Fibroblast of lung (primary cell): Measurements from ENCODE around the gene YIPF3. TPM values are rescaled to one million over a fixed set of nuclear protein-coding genes. Genes with fewer than 3 reads are reported as not detected.

ENCODE experiments used
- DNase-seq, 2 donors: peaks; one replicate each; pipeline versions ENCODE4 v3.0.0 to v3.0.0-alpha.2; 2010; ENCODE audit warnings: low read depth in 2 of 2
- H2AFZ ChIP-seq: 2 replicates; pipeline ENCODE4 v1.5.1; 2012; ENCODE audit warnings: low read length, control low read depth, inconsistent platforms
- H3K27ac ChIP-seq: 2 replicates; pipeline ENCODE4 v1.5.1; 2011; ENCODE audit warnings: low read length, control low read depth; ENCODE audit not compliant: insufficient read depth
- H3K27me3 ChIP-seq: 2 replicates; pipeline ENCODE4 v1.5.1; 2011; ENCODE audit warnings: mild to moderate bottlenecking, low read length; ENCODE audit not compliant: control insufficient read depth, insufficient read depth
- H3K36me3 ChIP-seq: 2 replicates; pipeline ENCODE4 v1.5.1; 2011; ENCODE audit warnings: low read length; ENCODE audit not compliant: control insufficient read depth, insufficient read depth
- H3K4me1 ChIP-seq: 2 replicates; pipeline ENCODE4 v1.5.1; 2011; ENCODE audit warnings: low read length; ENCODE audit not compliant: control insufficient read depth, insufficient read depth; ENCODE audit errors: extremely low read depth
- H3K4me2 ChIP-seq: 2 replicates; pipeline ENCODE4 v1.5.1; 2011; ENCODE audit warnings: low read length, control low read depth; ENCODE audit not compliant: insufficient read depth; ENCODE audit errors: extremely low read depth
- H3K4me3 ChIP-seq, 4 experiments: fragments of 200-600 bp in 1 of 4; sonication (generic) in 1 of 4; replicated peaks in 1 of 4; 2 replicates each; pipeline ENCODE4 v1.5.1; 2011 to 2016; ENCODE audit warnings: low read length in 4 of 4, low read depth in 3 of 4, mild to moderate bottlenecking in 3 of 4, control low read depth in 2 of 4, inconsistent platforms in 1 of 4, mixed read lengths in 1 of 4; ENCODE audit not compliant: insufficient read depth in 1 of 4; ENCODE audit errors: control extremely low read depth in 1 of 4
- H3K79me2 ChIP-seq: 2 replicates; pipeline ENCODE4 v1.5.1; 2012; ENCODE audit warnings: mild to moderate bottlenecking, low read length, inconsistent platforms; ENCODE audit not compliant: control insufficient read depth, insufficient read depth
- H3K9ac ChIP-seq: 2 replicates; pipeline ENCODE4 v1.5.1; 2011; ENCODE audit warnings: mild to moderate bottlenecking, low read length, control low read depth; ENCODE audit not compliant: insufficient read depth
- H3K9me3 ChIP-seq: 2 replicates; pipeline ENCODE4 v1.5.1; 2012; ENCODE audit warnings: low read depth, low read length; ENCODE audit not compliant: control insufficient read depth, insufficient read depth
- H4K20me1 ChIP-seq: 2 replicates; pipeline ENCODE4 v1.5.1; 2011; ENCODE audit warnings: low read length; ENCODE audit not compliant: control insufficient read depth, insufficient read depth; ENCODE audit errors: extremely low read depth
- EZH2 ChIP-seq: IDR thresholded peaks from 2 replicates; pipeline ENCODE4 v1.5.1; 2012; ENCODE audit warnings: low read length, control low read depth, mild to moderate bottlenecking; ENCODE audit errors: missing control alignments
- polyA plus RNA-seq, 2 donors: library from polyadenylated mRNA; depleted of rRNA in 1 of 2; stranded (reverse) in 1 of 2; unstranded in 1 of 2; fragments of >200 nt; gene quantifications; 2 replicates each; pipeline ENCODE4 v1.2.1, GENCODE V29; 2011 to 2012; ENCODE audit warnings: missing spikeins in 1 of 2
- total RNA-seq: library from RNA; depleted of rRNA; stranded (reverse); fragments of >200 nt; gene quantifications from 2 replicates; pipeline ENCODE4 v1.2.1, GENCODE V29; 2014
- TF ChIP-seq, protein P1 (sequence below), 2 donors: IDR thresholded peaks in 1 of 2; conservative IDR thresholded peaks in 1 of 2; 1 replicate in 1 of 2; 2 replicates in 1 of 2; pipeline ENCODE4 v1.5.1; 2011 to 2012; ENCODE audit warnings: low read length in 2 of 2, control low read depth in 1 of 2, inconsistent platforms in 1 of 2, low read depth in 1 of 2, mild to moderate bottlenecking in 1 of 2

YIPF3 gene
- total and polyA plus RNA-seq, 2 donors (not counting 1 experiment from before 2014, with no cell fraction given) = 106 to 173 TPM

DNA sequence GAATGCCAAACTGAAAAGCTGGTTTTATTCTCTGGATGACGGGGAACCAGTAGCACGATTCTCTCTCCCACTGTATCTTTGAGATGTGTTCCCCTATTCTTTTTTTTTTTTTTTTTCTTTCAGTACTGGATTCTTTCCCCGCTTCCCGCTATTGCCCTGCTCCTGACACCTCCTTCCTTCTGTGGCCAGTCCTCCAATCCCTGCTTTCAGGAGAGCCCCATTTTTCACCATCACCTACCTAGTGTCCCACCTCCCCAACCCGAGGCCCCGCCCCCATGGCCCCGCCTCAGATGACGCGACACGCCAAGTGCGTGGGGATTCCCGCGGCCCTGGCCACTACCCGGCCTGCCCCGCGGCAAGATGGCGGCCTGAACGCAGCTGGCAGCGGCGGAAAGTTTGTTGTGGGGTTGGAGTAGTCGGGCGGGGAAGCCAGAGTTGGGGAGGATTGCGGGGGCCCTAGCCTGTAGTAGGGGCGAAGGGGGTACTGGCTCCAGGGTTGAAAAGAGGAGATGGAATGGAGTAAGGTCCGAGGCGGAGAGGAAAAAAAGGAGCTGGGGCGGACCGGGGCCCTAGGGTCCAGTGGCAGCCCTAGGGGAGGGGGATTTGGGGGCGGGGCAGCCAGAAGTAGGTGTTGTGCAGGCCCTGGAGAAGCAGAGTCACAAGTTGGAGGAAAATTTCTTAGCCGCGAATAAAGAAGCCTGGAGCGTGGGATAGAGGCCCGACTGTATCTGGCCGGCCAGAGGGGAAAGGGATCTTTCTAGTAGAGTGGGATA lies 39.3 kb downstream of the YIPF3 start, which contains the start of gene TJAP1:
TJAP1 (plus strand) TSS at position 336 of the 773 bp plus-strand sequence. CDS start 21,432 bp downstream, outside the sequence.
- peaks cover 12% of the 10 kb centered on the region for H3K4me1 ChIP-seq
- TF ChIP-seq, protein P1, sequence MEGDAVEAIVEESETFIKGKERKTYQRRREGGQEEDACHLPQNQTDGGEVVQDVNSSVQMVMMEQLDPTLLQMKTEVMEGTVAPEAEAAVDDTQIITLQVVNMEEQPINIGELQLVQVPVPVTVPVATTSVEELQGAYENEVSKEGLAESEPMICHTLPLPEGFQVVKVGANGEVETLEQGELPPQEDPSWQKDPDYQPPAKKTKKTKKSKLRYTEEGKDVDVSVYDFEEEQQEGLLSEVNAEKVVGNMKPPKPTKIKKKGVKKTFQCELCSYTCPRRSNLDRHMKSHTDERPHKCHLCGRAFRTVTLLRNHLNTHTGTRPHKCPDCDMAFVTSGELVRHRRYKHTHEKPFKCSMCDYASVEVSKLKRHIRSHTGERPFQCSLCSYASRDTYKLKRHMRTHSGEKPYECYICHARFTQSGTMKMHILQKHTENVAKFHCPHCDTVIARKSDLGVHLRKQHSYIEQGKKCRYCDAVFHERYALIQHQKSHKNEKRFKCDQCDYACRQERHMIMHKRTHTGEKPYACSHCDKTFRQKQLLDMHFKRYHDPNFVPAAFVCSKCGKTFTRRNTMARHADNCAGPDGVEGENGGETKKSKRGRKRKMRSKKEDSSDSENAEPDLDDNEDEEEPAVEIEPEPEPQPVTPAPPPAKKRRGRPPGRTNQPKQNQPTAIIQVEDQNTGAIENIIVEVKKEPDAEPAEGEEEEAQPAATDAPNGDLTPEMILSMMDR (conservative IDR thresholded peaks at IDR 0.05 in 1 of 2, IDR thresholded peaks at IDR 0.05 in 1 of 2; ENCODE audit: low read depth in 1 of 2, low read length in 2 of 2) = no peak
- TF ChIP-seq EZH2 = no peak
- H4K20me1 ChIP-seq = no peaks in the 10 kb centered on the region
- H3K27me3 ChIP-seq = no peaks in the 10 kb centered on the region
- H3K9ac ChIP-seq = peak within 1 kb of the TSS; percentile 77
- H2AFZ ChIP-seq = peak within 1 kb of the TSS; percentile 79
- peaks cover 23% of the 10 kb centered on the region for H3K79me2 ChIP-seq
- H3K4me2 ChIP-seq = peak within 1 kb of the TSS; percentile 100
- peak within 1 kb of the TSS; percentile 73 to 80 (median 76) for H3K4me3 ChIP-seq
- peaks cover 2% of the 10 kb centered on the region for H3K36me3 ChIP-seq
- H3K9me3 ChIP-seq = no peaks in the 10 kb centered on the region
- H3K27ac ChIP-seq = peak within 1 kb of the TSS; percentile 73
- peak; percentile 77 to 85 for DNase-seq

DNA sequence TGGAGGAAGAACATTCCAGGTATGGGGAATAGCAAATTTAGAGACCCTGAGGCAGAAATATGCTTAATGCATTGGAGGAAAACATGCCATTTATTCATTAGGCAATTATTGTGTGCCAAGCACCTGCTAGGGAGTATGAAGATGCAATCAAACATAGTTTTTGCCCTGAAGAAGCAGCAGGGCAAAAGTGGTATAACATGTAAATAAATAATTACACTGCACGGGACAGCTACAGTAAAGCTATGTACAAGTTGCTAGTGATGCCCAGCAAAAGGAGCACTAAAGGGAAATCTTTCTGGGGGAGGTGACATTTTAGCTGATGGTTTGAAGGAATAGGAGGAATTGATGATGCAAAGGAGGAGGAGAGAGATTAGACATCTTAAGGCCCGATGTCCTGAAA lies 40.0 kb downstream of the YIPF3 start:
- Histone ChIP-seq H3K27ac (peak overlapping the region; percentile 1), H4K20me1 (no peaks in the 10 kb centered on the region), H3K4me2 (peak overlapping the region; percentile 83), H3K79me2 (peaks cover 20% of the 10 kb centered on the region), H3K36me3 (peaks cover 2% of the 10 kb centered on the region), H3K9me3 (no peaks in the 10 kb centered on the region), H2AFZ (peak overlapping the region; percentile 79), H3K27me3 (no peaks in the 10 kb centered on the region), H3K9ac (no peak overlapping the region), H3K4me1 (peaks cover 12% of the 10 kb centered on the region), H3K4me3 (peak overlapping the region; percentile 42 to 80 (median 74))
- no peak for DNase-seq
- no peak for TF ChIP-seq EZH2
- TF ChIP-seq, protein P1 (conservative IDR thresholded peaks at IDR 0.05 in 1 of 2, IDR thresholded peaks at IDR 0.05 in 1 of 2; ENCODE audit: low read depth in 1 of 2, low read length in 2 of 2) = no peak

DNA sequence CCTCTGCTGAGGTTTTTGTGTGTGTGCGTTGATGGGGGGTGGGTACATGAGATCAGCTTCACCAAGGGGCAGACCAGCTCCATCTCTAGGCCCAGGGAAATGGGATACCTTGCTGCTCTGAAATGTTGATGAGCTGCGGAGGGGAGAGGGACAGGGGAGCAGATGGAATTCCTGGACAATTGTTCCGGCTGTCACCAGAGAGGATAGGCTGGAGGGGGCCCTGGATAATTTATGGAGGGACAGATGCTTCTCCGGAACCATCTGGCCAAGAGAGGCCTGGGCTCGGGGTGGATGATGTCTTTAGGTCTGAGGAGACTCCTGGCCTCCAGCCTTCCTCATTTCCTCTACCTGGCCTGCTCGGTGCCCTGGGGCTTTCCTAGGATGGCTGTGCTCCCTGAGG lies 41.2 kb downstream of the YIPF3 start:
- no peak overlapping the region for H3K4me3 ChIP-seq
- H2AFZ ChIP-seq = no peak overlapping the region
- TF ChIP-seq, protein P1 (conservative IDR thresholded peaks at IDR 0.05 in 1 of 2, IDR thresholded peaks at IDR 0.05 in 1 of 2; ENCODE audit: low read depth in 1 of 2, low read length in 2 of 2) = no peak
- no peak for TF ChIP-seq EZH2
- no peak overlapping the region for H3K27ac ChIP-seq
- no peak overlapping the region for H3K4me2 ChIP-seq
- no peaks in the 10 kb centered on the region for H3K27me3 ChIP-seq
- no peaks in the 10 kb centered on the region for H3K9me3 ChIP-seq
- peaks cover 2% of the 10 kb centered on the region for H3K36me3 ChIP-seq
- peaks cover 18% of the 10 kb centered on the region for H3K79me2 ChIP-seq
- no peak overlapping the region for H3K9ac ChIP-seq
- H4K20me1 ChIP-seq = no peaks in the 10 kb centered on the region
- no peak for DNase-seq
- H3K4me1 ChIP-seq = peaks cover 12% of the 10 kb centered on the region
